ENCODE results near the gene CKAP4.

- TF ChIP-seq CTCF (IDR thresholded peaks at IDR 0.05; ENCODE audit: low read depth, low read length, missing input control), result peak; percentile 93
- TF ChIP-seq GABPA (IDR thresholded peaks at IDR 0.05 in 1 of 2, conservative IDR thresholded peaks at IDR 0.05 in 1 of 2), result no peak
- TF ChIP-seq RAD21 (IDR thresholded peaks at IDR 0.05), result peak; percentile 98
- peak; percentile 71 for TF ChIP-seq REST (IDR thresholded peaks at IDR 0.05)
These were observed 34.8 kb upstream of the CKAP4 start for GRCh38 chr12:106282457-106283097.
